Immature natural killer cell (primary cell): ENCODE results near the gene YWHAQ. TPM values are rescaled to one million over a fixed set of nuclear protein-coding genes. Genes with fewer than 3 reads are reported as not detected.
A peak's percentile ranks its signal among the peaks of the same experiment; 100 is the strongest.

Experiments used
- DNase-seq, 3 donors: peaks; one replicate each; pipeline ENCODE4 v3.0.0; 2022; ENCODE audit warnings: mixed read lengths in 1 of 3
- H3K27ac Mint-ChIP-seq, 6 donors: one replicate each; pipeline ENCODE4 v1.8.0; 2020; ENCODE audit warnings: mixed read lengths in 6 of 6, mild to moderate bottlenecking in 5 of 6, inconsistent platforms in 4 of 6, moderate library complexity in 3 of 6
- H3K27me3 Mint-ChIP-seq, 3 donors: one replicate each; pipeline ENCODE4 v1.8.0; 2020 to 2021; ENCODE audit warnings: low read depth in 3 of 3, mild to moderate bottlenecking in 3 of 3, mixed read lengths in 3 of 3, moderate library complexity in 3 of 3, inconsistent platforms in 1 of 3
- H3K36me3 Mint-ChIP-seq, 3 donors: one replicate each; pipeline ENCODE4 v1.8.0; 2020; ENCODE audit warnings: mixed read lengths in 3 of 3, inconsistent platforms in 2 of 3, mild to moderate bottlenecking in 2 of 3
- H3K4me1 Mint-ChIP-seq, 2 donors: one replicate each; pipeline ENCODE4 v1.8.0; 2020; ENCODE audit warnings: inconsistent platforms in 2 of 2, mild to moderate bottlenecking in 2 of 2, mixed read lengths in 2 of 2, moderate library complexity in 1 of 2
- H3K4me3 Mint-ChIP-seq, 5 donors: one replicate each; pipeline ENCODE4 v1.8.0; 2020; ENCODE audit warnings: mild to moderate bottlenecking in 5 of 5, mixed read lengths in 5 of 5, inconsistent platforms in 3 of 5, moderate library complexity in 3 of 5
- H3K9me3 Mint-ChIP-seq, 6 donors: one replicate each; pipeline ENCODE4 v1.8.0; 2020; ENCODE audit warnings: mild to moderate bottlenecking in 6 of 6, mixed read lengths in 6 of 6, inconsistent platforms in 4 of 6, moderate library complexity in 3 of 6
- polyA plus RNA-seq, 3 donors: library from polyadenylated mRNA; unstranded; fragments of 300-500 nt; fragmentation: Illumina TruSeq; gene quantifications; one replicate each; pipeline ENCODE4 v1.2.3, GENCODE V29; 2021

Gene YWHAQ
- polyA plus RNA-seq, 3 donors from 2014 or later: 406 to 761 (median 479) TPM

DNA sequence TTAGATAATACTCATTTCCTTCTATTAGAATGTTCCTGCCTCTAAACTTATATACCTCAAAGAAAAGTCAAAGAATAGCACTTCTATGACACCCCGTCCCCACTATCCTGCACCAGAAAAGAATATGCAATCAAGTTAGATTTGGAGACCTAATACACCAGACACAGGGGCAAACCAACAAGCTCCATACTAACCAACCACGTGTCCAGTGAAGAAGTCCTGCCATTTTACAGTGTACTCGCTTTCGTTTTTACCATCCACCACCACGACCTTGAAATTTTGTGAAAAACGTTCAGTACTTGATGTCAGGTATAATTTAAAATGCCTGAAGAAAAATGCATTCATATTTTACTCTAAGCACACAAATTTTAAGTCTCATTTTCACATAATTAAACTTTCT is 94.3 kb downstream of the YWHAQ start:
- DNase-seq: no peak
- Mint-ChIP-seq H3K36me3 (peaks cover 4 to 5% (median 4%) of the 10 kb centered on the region in 3 donors), H3K9me3 (no peaks in the 10 kb centered on the region)

DNA sequence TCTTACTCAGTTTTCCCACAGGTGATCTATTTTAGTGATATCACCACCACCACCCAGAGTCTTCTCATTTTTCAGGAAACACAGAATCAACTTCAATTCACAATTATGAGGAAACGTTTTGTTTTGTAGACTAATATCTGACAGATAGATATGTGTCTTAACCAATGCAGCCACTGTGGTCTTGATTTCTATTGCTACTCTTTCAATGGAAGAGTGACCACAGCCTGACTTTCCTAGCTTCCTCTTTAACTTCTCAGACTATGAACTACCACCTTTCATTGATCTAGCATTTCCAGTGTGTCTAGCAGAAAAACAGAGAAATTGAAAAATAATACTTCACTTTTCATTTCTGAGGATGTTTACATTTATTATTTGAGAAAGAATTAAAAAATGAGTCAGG is 95.6 kb downstream of the YWHAQ start:
- H3K27me3 Mint-ChIP-seq: no peaks in the 10 kb centered on the region
- peaks cover 4 to 9% (median 4%) of the 10 kb centered on the region in 3 donors for H3K36me3 Mint-ChIP-seq
- H3K9me3 Mint-ChIP-seq: no peaks in the 10 kb centered on the region
- no peak overlapping the region for H3K4me3 Mint-ChIP-seq
- DNase-seq: no peak
- H3K27ac Mint-ChIP-seq: peak overlapping the region in 2 of 6 donors; percentile 50 to 63
- H3K4me1 Mint-ChIP-seq: peaks cover 23 to 58% of the 10 kb centered on the region in 2 donors

More for the DNA sequence above, 94.3 kb downstream of the YWHAQ start:
- Mint-ChIP-seq H3K4me1 (peaks cover 23 to 65% of the 10 kb centered on the region in 2 donors), H3K4me3 (no peak overlapping the region), H3K27me3 (no peaks in the 10 kb centered on the region), H3K27ac (no peak overlapping the region)

Other genes starting within 250 kb of the YWHAQ start
- gene ITGB1BP1, start 207.5 kb downstream of the YWHAQ start, polyA plus RNA-seq: 100 to 1,000 TPM; 157 to 212 (median 204) TPM
- 10 to 100 TPM; 22.1 to 48.0 (median 35.2) TPM for gene CPSF3, start 207.3 kb downstream of the YWHAQ start, polyA plus RNA-seq
- gene IAH1, start 156.4 kb downstream of the YWHAQ start, polyA plus RNA-seq: 10 to 100 TPM; 68.4 to 88.5 (median 85.4) TPM
- 10 to 100 TPM in 1 of 3 donors, 1 to 10 TPM in 2; 6.3 to 14.9 (median 8.0) TPM for gene ADAM17, start 75.2 kb downstream of the YWHAQ start, polyA plus RNA-seq
- gene TAF1B, start 212.5 kb upstream of the YWHAQ start, polyA plus RNA-seq: 10 to 100 TPM in 2 of 3 donors, 1 to 10 TPM in 1; 8.7 to 21.8 (median 10.2) TPM